GM12891 (cell line): ENCODE data around the gene STRADA.

Experiments used
- POLR2A ChIP-seq: IDR thresholded peaks from 2 replicates; pipeline ENCODE4 v1.6.1; 2011; ENCODE audit warnings: low read depth, low read length, control low read depth
- POLR2AphosphoS5 ChIP-seq: IDR thresholded peaks from 2 replicates; pipeline ENCODE4 v1.6.1; 2011; ENCODE audit warnings: low read depth, low read length, control low read depth
- SPI1 ChIP-seq: IDR thresholded peaks from 2 replicates; pipeline ENCODE4 v1.6.1; 2011; ENCODE audit warnings: low read depth, low read length, control low read depth
- TAF1 ChIP-seq: IDR thresholded peaks from 2 replicates; pipeline ENCODE4 v1.6.1; 2011; ENCODE audit warnings: low read depth, low read length, control low read depth

DNA sequence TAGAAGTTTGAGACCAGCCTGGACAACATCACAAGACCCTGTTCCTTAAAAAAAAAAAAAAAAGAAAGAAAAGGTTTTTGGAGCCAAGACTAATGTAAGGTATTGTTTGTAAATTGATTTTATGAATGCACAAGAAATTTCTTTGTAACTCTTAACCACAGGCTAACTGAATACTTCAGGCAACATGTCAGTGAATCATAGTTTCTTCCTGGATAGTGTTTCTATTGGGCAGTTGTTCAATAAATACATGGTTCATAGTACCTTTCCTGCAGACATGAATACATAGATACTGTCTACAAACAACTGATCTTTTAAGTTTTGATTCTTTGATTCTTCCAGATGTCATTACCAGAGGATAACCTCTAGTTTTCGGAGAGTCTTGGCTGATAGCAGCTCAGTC lies 44.0 kb upstream of the STRADA start:
- TF ChIP-seq POLR2A (no peak), POLR2AphosphoS5 (no peak), SPI1 (no peak), TAF1 (no peak)
